ENCODE data around the gene SPATA13. TPM values are rescaled to one million over a fixed set of nuclear protein-coding genes. Genes with fewer than 3 reads are reported as not detected.

The SPATA13 gene
- total and polyA plus RNA-seq, 12 donors, result 3.3 to 21.4 (median 10.2) TPM

DNA sequence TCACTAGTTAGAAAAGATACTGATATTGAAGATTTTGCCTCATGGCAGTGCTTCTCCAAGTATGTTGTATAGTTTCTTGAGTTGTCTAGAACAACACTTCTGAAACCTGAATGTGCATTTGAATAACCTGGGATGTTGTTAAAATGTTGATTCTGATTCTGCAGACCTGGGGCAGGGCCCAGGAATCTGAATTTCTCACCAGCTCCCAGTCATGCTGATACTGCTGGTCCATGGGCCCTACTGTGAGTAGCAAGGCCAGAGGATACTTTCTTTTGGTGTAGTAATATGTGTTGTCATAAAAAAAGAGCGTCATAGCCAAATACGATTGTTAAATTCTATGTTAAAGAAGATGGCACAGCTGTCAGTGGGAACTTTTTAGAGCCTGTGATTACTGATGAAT lies 107.3 kb downstream of the SPATA13 start:
- peak overlapping the region; percentile 17 to 82 (median 70) for H3K27ac ChIP-seq
- peaks cover 4 to 75% (median 55%) of the 10 kb centered on the region in 9 donors for H3K4me1 ChIP-seq
- H3K27me3 ChIP-seq, result no peaks in the 10 kb centered on the region
- WGBS, 2 donors, result 87 to 95% methylated on average over 2 of the region's 2 CpGs
- intact Hi-C loops (cut with DNase I), result no loop called here
- TF ChIP-seq, protein P1, sequence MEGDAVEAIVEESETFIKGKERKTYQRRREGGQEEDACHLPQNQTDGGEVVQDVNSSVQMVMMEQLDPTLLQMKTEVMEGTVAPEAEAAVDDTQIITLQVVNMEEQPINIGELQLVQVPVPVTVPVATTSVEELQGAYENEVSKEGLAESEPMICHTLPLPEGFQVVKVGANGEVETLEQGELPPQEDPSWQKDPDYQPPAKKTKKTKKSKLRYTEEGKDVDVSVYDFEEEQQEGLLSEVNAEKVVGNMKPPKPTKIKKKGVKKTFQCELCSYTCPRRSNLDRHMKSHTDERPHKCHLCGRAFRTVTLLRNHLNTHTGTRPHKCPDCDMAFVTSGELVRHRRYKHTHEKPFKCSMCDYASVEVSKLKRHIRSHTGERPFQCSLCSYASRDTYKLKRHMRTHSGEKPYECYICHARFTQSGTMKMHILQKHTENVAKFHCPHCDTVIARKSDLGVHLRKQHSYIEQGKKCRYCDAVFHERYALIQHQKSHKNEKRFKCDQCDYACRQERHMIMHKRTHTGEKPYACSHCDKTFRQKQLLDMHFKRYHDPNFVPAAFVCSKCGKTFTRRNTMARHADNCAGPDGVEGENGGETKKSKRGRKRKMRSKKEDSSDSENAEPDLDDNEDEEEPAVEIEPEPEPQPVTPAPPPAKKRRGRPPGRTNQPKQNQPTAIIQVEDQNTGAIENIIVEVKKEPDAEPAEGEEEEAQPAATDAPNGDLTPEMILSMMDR (IDR thresholded peaks at IDR 0.05), result no peak
- no peaks in the 10 kb centered on the region for H3K9me3 ChIP-seq
- no peak for ATAC-seq
- H3K4me3 ChIP-seq, result peak overlapping the region in 7 of 10 donors; percentile 5 to 31 (median 18)
- H3K36me3 ChIP-seq, result no peaks in the 10 kb centered on the region
- DNase-seq, result no peak

GRCh38 chr13:24269821-24270220 lies 109.3 kb downstream of the SPATA13 start:
- Histone ChIP-seq H3K27me3 (no peaks in the 10 kb centered on the region), H3K36me3 (no peaks in the 10 kb centered on the region), H3K4me3 (peak overlapping the region in 2 of 10 donors; percentile 55 to 58), H3K4me1 (peaks cover 4 to 77% (median 62%) of the 10 kb centered on the region in 9 donors), H3K27ac (peak overlapping the region in 7 of 10 donors; percentile 84 to 94 (median 91)), H3K9me3 (no peaks in the 10 kb centered on the region)
- ATAC-seq (no peak), DNase-seq (no peak)
- intact Hi-C loops (cut with DNase I), result loop anchor here in 1 of 10 donors (5.0 kb wide), 1 partner anchor 37 kb away; the partner anchor contains the start of gene C1QTNF9
- TF ChIP-seq, protein P1 (IDR thresholded peaks at IDR 0.05), result no peak
- WGBS, 2 donors, result 94 to 95% methylated on average over 4 of the region's 4 CpGs

- intact Hi-C loops (cut with DNase I), result loop anchor here in 1 of 10 donors (5.0 kb wide), 1 partner anchor 37 kb away; the partner anchor contains the start of gene C1QTNF9
- 1 to 2% methylated on average over 10 of the region's 10 CpGs for WGBS, 2 donors
- TF ChIP-seq, protein P1 (IDR thresholded peaks at IDR 0.05), result peak in 1 of 9 donors; percentile 3
- H3K4me3 ChIP-seq, result peak overlapping the region in 9 of 10 donors; percentile 30 to 58 (median 50)
- no peaks in the 10 kb centered on the region for H3K9me3 ChIP-seq
- no peaks in the 10 kb centered on the region for H3K36me3 ChIP-seq
- peak overlapping the region; percentile 14 to 94 (median 89) for H3K27ac ChIP-seq
- ATAC-seq (peak; percentile 48 to 85 (median 76)), DNase-seq (peak; percentile 68)
- no peaks in the 10 kb centered on the region for H3K27me3 ChIP-seq
- H3K4me1 ChIP-seq, result peaks cover 4 to 79% (median 69%) of the 10 kb centered on the region in 9 donors
Observed at GRCh38 chr13:24270639-24271141, 110.2 kb downstream of the SPATA13 start.

GRCh38 chr13:24271231-24271600 lies 110.7 kb downstream of the SPATA13 start:
- intact Hi-C loops (cut with DNase I), result loop anchor here in 1 of 10 donors (5.0 kb wide), 1 partner anchor 36 kb away; the partner anchor contains the start of gene C1QTNF9

More at GRCh38 chr13:24271231-24271600, 110.7 kb downstream of the SPATA13 start:
- Histone ChIP-seq H3K27me3 (no peaks in the 10 kb centered on the region), H3K27ac (peak overlapping the region; percentile 63 to 94 (median 89)), H3K9me3 (no peaks in the 10 kb centered on the region), H3K4me3 (peak overlapping the region in 9 of 10 donors; percentile 30 to 58 (median 50)), H3K4me1 (peaks cover 4 to 84% (median 71%) of the 10 kb centered on the region in 9 donors), H3K36me3 (no peaks in the 10 kb centered on the region)
- TF ChIP-seq, protein P1 (IDR thresholded peaks at IDR 0.05), result no peak
- no peak for ATAC-seq
- DNase-seq, result no peak
- 32 to 44% methylated on average over 1 of the region's 1 CpG for WGBS, 2 donors
